Measurements from ENCODE around the gene FBL. TPM values are rescaled to one million over a fixed set of nuclear protein-coding genes. Genes with fewer than 3 reads are reported as not detected.
"Not testable (repeated sequence)": the region's sequence is repeated elsewhere in the genome, so short reads cannot be mapped to it uniquely, and the experiment has no call there.

The FBL gene
- polyA plus RNA-seq, 1 donor = 240 TPM

GRCh38 chr19:39824143-39825092 is 21.8 kb downstream of the FBL start:
- DNase-seq = peak; percentile 89

- DNase-seq = no peak
These were observed 22.5 kb downstream of the FBL start for GRCh38 chr19:39823686-39824085.

GRCh38 chr19:39820696-39821095 is 25.5 kb downstream of the FBL start:
- no peak for DNase-seq

GRCh38 chr19:39819786-39820185 is 26.4 kb downstream of the FBL start:
- no peak for DNase-seq

GRCh38 chr19:39818626-39819097 is 27.5 kb downstream of the FBL start:
- DNase-seq = no peak

GRCh38 chr19:39817888-39818561 is 28.2 kb downstream of the FBL start:
- no peak for DNase-seq

- no peak for DNase-seq
These were observed 29.7 kb downstream of the FBL start for GRCh38 chr19:39816287-39817048.

- no peak for DNase-seq
These were observed 31.6 kb downstream of the FBL start for GRCh38 chr19:39814595-39814994.

- DNase-seq = not testable (repeated sequence)
These were observed 32.1 kb downstream of the FBL start for GRCh38 chr19:39814111-39814510.

GRCh38 chr19:39813264-39813993 is 32.8 kb downstream of the FBL start:
- no peak for DNase-seq

GRCh38 chr19:39811064-39811463 is 35.1 kb downstream of the FBL start:
- DNase-seq = no peak

GRCh38 chr19:39810424-39810823 is 35.8 kb downstream of the FBL start:
- DNase-seq = no peak

GRCh38 chr19:39809368-39809767 is 36.8 kb downstream of the FBL start:
- DNase-seq = no peak

GRCh38 chr19:39808688-39809087 is 37.5 kb downstream of the FBL start:
- not testable (repeated sequence) for DNase-seq

- DNase-seq = no peak
These were observed 38.3 kb downstream of the FBL start for GRCh38 chr19:39807846-39808364.

GRCh38 chr19:39805104-39805503 is 41.1 kb downstream of the FBL start:
- DNase-seq = no peak

GRCh38 chr19:39802958-39803357 is 43.2 kb downstream of the FBL start:
- no peak for DNase-seq

- DNase-seq = no peak
These were observed 49.1 kb downstream of the FBL start for GRCh38 chr19:39797083-39797482.

- DNase-seq = no peak
These were observed 50.1 kb downstream of the FBL start for GRCh38 chr19:39796000-39796498.

GRCh38 chr19:39795001-39795400 is 51.2 kb downstream of the FBL start:
- no peak for DNase-seq

- peak; percentile 79 for DNase-seq
These were observed 53.1 kb downstream of the FBL start for GRCh38 chr19:39792999-39793546.
